PC-3 (cell line): ENCODE measurements around the gene VPS51. TPM values are rescaled to one million over a fixed set of nuclear protein-coding genes. Genes with fewer than 3 reads are reported as not detected.
"Not testable (repeated sequence)": the region's sequence is repeated elsewhere in the genome, so short reads cannot be mapped to it uniquely, and the experiment has no call there.

Experiments used
- ATAC-seq: fragments of 200-7000 bp; cut with Tn5 transposase; 2 replicates; pipeline ENCODE4 v1.9.1; 2020; ENCODE audit warnings: mild to moderate bottlenecking, moderate library complexity
- BruUV-seq: library from RNA; stranded (reverse); fragments of 400-500 nt; replicated peaks from 2 replicates; lab custom pipeline; 2021; lab: Mats Ljungman, UMichigan
- CTCF ChIA-PET: fragments of 300-600 bp; sonication (Branson Sonifier 250); formaldehyde crosslinking; loops from one replicate; lab custom pipeline; 2022; ENCODE audit warnings: antibody characterized with exemption; lab: Charles Lee
- POLR2A ChIA-PET: fragments of 300-600 bp; sonication (Branson Sonifier 250); formaldehyde crosslinking; loops from one replicate; lab custom pipeline; 2022; ENCODE audit warnings: antibody characterized with exemption; ENCODE audit not compliant: unreplicated experiment; lab: Charles Lee
- DNase-seq: peaks from one replicate; pipeline ENCODE4 v3.0.0-alpha.2; 2015
- H2AFZ ChIP-seq: fragments of 300-600 bp; sonication (generic); 2 replicates; pipeline ENCODE4 v1.6.0; 2016; ENCODE audit warnings: antibody characterized with exemption, low read length
- H3F3A ChIP-seq: fragments of 300-600 bp; sonication (generic); one replicate; pipeline ENCODE4 v1.6.0; 2017; ENCODE audit warnings: antibody characterized with exemption, low read length, control low read depth, mild to moderate bottlenecking; ENCODE audit not compliant: unreplicated experiment
- H3K27ac ChIP-seq: fragments of 300-600 bp; sonication (generic); 2 replicates; pipeline ENCODE4 v1.5.1; 2016; ENCODE audit warnings: mild to moderate bottlenecking, low read length
- H3K27me3 ChIP-seq: fragments of 300-600 bp; sonication (generic); 2 replicates; pipeline ENCODE4 v1.6.1; 2016; ENCODE audit warnings: low read length, mixed read lengths
- H3K36me3 ChIP-seq: fragments of 300-600 bp; sonication (generic); 2 replicates; pipeline ENCODE4 v1.6.1; 2016; ENCODE audit warnings: low read depth, mixed run types, low read length, mixed read lengths
- H3K4me1 ChIP-seq: fragments of 300-600 bp; sonication (generic); 2 replicates; pipeline ENCODE4 v1.5.1; 2016; ENCODE audit warnings: low read length; ENCODE audit not compliant: insufficient read depth
- H3K4me2 ChIP-seq: fragments of 300-600 bp; sonication (generic); 2 replicates; pipeline ENCODE4 v1.6.0; 2016; ENCODE audit warnings: low read length
- H3K4me3 ChIP-seq: fragments of 300-600 bp; sonication (generic); 2 replicates; pipeline ENCODE4 v1.5.1; 2016; ENCODE audit warnings: mild to moderate bottlenecking, low read length, mixed read lengths
- H3K79me2 ChIP-seq: fragments of 300-600 bp; sonication (generic); 2 replicates; pipeline ENCODE4 v1.6.1; 2017; ENCODE audit warnings: low read length, mixed read lengths
- H3K9ac ChIP-seq: fragments of 300-600 bp; sonication (generic); 2 replicates; pipeline ENCODE4 v1.6.0; 2016; ENCODE audit warnings: mild to moderate bottlenecking, low read length
- H3K9me2 ChIP-seq: fragments of 300-600 bp; sonication (generic); replicated peaks from 2 replicates; pipeline ENCODE4 v1.6.1; 2016; ENCODE audit warnings: mixed run types, low read length, mixed read lengths
- H3K9me3 ChIP-seq: fragments of 300-600 bp; sonication (generic); 2 replicates; pipeline ENCODE4 v1.6.1; 2016; ENCODE audit warnings: low read length, mixed read lengths
- H4K20me1 ChIP-seq: fragments of 300-600 bp; sonication (generic); 2 replicates; pipeline ENCODE4 v1.6.1; 2016; ENCODE audit warnings: low read length, mixed read lengths
- CTCF ChIP-seq: fragments of 300-600 bp; sonication (generic); conservative IDR thresholded peaks from 2 replicates; pipeline ENCODE4 v1.5.1; 2017; ENCODE audit warnings: antibody characterized with exemption, low read depth, mild to moderate bottlenecking, low read length
- EZH2 ChIP-seq: fragments of 300-600 bp; sonication (generic); IDR thresholded peaks from one replicate; pipeline ENCODE4 v1.6.1; 2017; ENCODE audit warnings: antibody characterized with exemption, mild to moderate bottlenecking, low read length; ENCODE audit not compliant: unreplicated experiment
- EZH2phosphoT487 ChIP-seq: fragments of 300-600 bp; sonication (generic); IDR thresholded peaks from 2 replicates; pipeline ENCODE4 v1.6.1; 2018; ENCODE audit warnings: mild to moderate bottlenecking, antibody characterized with exemption, low read length, borderline replicate concordance
- intact Hi-C: fragments of 100-400 bp; cut with micrococcal nuclease; formaldehyde crosslinking; loops from 2 replicates; pipeline ENCODE4 v1.9.0; 2023
- total RNA-seq: library from RNA; depleted of rRNA; stranded (reverse); fragments of >200 nt; gene quantifications from 2 replicates; pipeline ENCODE4 v1.2.3, GENCODE V29; 2014

VPS51 gene
- total RNA-seq, 1 experiment from 2014 or later = 414 TPM

DNA sequence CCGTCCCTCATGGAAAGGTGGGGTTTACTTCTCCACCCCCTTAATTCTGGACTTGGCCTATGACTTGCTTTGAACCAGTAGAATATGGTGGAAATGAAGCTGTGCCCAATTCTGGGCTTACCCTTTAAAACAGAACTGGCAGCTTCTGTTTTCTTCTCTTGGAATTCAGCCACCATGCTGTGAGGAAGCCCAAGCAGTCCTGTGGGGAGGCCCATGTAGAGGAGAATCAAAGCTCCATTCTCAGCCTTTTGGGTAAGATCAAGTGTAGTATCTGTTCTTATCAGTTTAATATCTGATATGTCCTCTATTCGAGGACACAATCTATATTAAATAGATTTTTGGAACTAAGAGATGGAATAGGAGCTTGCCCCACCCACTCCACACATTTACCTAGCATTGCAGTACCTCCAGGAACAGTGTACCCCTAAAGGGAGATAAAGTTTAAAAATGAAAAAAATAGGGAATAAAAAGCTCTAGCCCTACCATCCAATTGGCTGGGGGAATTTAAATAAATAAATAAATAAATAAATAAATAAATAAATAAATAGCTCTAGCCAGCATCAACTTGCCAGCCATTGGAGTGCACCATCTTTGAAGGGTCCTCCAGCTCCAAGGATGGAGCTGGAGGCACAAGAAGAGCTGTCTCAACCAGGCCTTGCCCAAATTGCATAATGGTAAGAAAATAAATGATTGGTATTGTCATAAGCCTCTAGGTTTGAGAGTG is 51.5 kb downstream of the VPS51 start:
- H3K9ac ChIP-seq = no peak overlapping the region
- no peaks in the 10 kb centered on the region for H3K9me3 ChIP-seq
- no peak overlapping the region for H3K27ac ChIP-seq
- BruUV-seq = no TSS peak
- no peaks in the 10 kb centered on the region for H3K9me2 ChIP-seq
- no peaks in the 10 kb centered on the region for H3F3A ChIP-seq
- H3K27me3 ChIP-seq = no peaks in the 10 kb centered on the region
- no peaks in the 10 kb centered on the region for H4K20me1 ChIP-seq
- no peak overlapping the region for H2AFZ ChIP-seq
- no peak for ATAC-seq
- intact Hi-C loops = no loop called here
- peaks cover 18% of the 10 kb centered on the region for H3K4me1 ChIP-seq
- H3K4me3 ChIP-seq = no peak overlapping the region
- POLR2A ChIA-PET = interaction anchor here (0.5 to 0.7 kb wide), 2 partner anchors 49 to 317 kb away, joined by 3 to 4 read pairs; no protein-coding TSS in a partner anchor
- no peaks in the 10 kb centered on the region for H3K36me3 ChIP-seq
- TF ChIP-seq EZH2phosphoT487 = no peak
- TF ChIP-seq CTCF = no peak
- TF ChIP-seq EZH2 = no peak
- H3K79me2 ChIP-seq = no peaks in the 10 kb centered on the region
- H3K4me2 ChIP-seq = no peak overlapping the region
- CTCF ChIA-PET = no interaction called here
- no peak for DNase-seq

GRCh38 chr11:65148657-65149056 is 52.6 kb downstream of the VPS51 start:
- no peaks in the 10 kb centered on the region for H3F3A ChIP-seq
- no peak overlapping the region for H3K9ac ChIP-seq
- ChIA-PET CTCF (no interaction called here), POLR2A (no interaction called here)
- H3K4me3 ChIP-seq = no peak overlapping the region
- ATAC-seq = no peak
- H3K79me2 ChIP-seq = no peaks in the 10 kb centered on the region
- no peak for DNase-seq
- no TSS peak for BruUV-seq
- H3K9me3 ChIP-seq = no peaks in the 10 kb centered on the region
- no peak for TF ChIP-seq CTCF
- TF ChIP-seq EZH2 = no peak
- no peak for TF ChIP-seq EZH2phosphoT487
- no peaks in the 10 kb centered on the region for H3K27me3 ChIP-seq
- no peaks in the 10 kb centered on the region for H4K20me1 ChIP-seq
- H3K27ac ChIP-seq = no peak overlapping the region
- H3K36me3 ChIP-seq = no peaks in the 10 kb centered on the region
- intact Hi-C loops = no loop called here
- H3K4me1 ChIP-seq = peaks cover 18% of the 10 kb centered on the region
- no peak overlapping the region for H3K4me2 ChIP-seq
- H2AFZ ChIP-seq = no peak overlapping the region
- H3K9me2 ChIP-seq = no peaks in the 10 kb centered on the region

GRCh38 chr11:65150131-65150508 is 54.1 kb downstream of the VPS51 start:
- Histone ChIP-seq H3K4me1 (peaks cover 18% of the 10 kb centered on the region), H2AFZ (0 out of 2 replicates have a peak overlapping the region, but pooled peaks have one; percentile 63), H3K4me2 (peak overlapping the region; percentile 74), H3K27ac (peak overlapping the region; percentile 29)
- H3F3A ChIP-seq, intact Hi-C loops, BruUV-seq, POLR2A ChIA-PET, H3K79me2 ChIP-seq, H3K4me3 ChIP-seq, H3K9me2 ChIP-seq, CTCF ChIA-PET, H3K27me3 ChIP-seq, H3K36me3 ChIP-seq, H4K20me1 ChIP-seq, DNase-seq, H3K9ac ChIP-seq, ATAC-seq, H3K9me3 ChIP-seq: not testable (repeated sequence)
